Endothelial cell of umbilical vein (primary cell): ENCODE data around the gene CNTN5.

Source experiments
- CTCF ChIP-seq, 2 donors: IDR thresholded peaks; 1 replicate in 1 of 2; 2 replicates in 1 of 2; pipeline ENCODE4 v1.5.1; 2011; ENCODE audit warnings: low read length in 2 of 2, mild to moderate bottlenecking in 2 of 2, moderate library complexity in 2 of 2, control low read depth in 1 of 2, inconsistent platforms in 1 of 2, low read depth in 1 of 2; ENCODE audit not compliant: insufficient read depth in 1 of 2; ENCODE audit errors: extremely low read depth in 1 of 2
- POLR2A ChIP-seq: IDR thresholded peaks from 2 replicates; pipeline ENCODE4 v1.6.1; 2012; ENCODE audit warnings: low read depth, mild to moderate bottlenecking, control low read depth, low read length
- POLR2AphosphoS5 ChIP-seq: IDR thresholded peaks from 2 replicates; pipeline ENCODE4 v1.6.1; 2012; ENCODE audit warnings: low read depth, mild to moderate bottlenecking, control low read depth, low read length, moderate library complexity; ENCODE audit not compliant: insufficient read depth

DNA sequence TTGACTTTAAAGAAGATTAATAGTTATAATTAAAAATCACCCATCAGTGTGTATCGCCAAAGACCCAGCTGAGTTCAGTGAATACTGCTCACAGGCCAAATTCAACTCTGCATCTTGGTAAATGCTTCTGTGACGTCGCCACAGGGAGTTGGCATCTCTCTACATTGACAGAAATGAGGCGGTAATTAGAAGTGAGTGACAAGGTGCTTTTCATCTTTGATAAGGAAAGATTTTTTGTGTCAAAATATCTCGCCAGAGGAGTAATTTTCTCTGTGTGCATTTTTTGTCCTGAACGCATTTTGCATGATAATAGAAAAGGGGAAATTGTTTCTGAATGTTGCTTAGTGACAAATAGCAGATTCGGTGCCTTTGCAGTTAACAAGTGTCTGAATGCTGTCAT is 345.8 kb downstream of the CNTN5 start:
- no peak for TF ChIP-seq CTCF (IDR thresholded peaks at IDR 0.05; ENCODE audit: extremely low read depth in 1 of 2, insufficient read depth in 1 of 2, low read depth in 1 of 2, low read length in 2 of 2)
- TF ChIP-seq POLR2A: no peak
- no peak for TF ChIP-seq POLR2AphosphoS5
